Spleen (tissue), 11 donors: ENCODE data around the gene WFDC6. TPM values are rescaled to one million over a fixed set of nuclear protein-coding genes. Genes with fewer than 3 reads are reported as not detected.

Experiments
- DNase-seq: peaks from one replicate; pipeline ENCODE4 v3.0.0-alpha.2; 2020
- H3K27ac ChIP-seq, 8 donors: fragments of 200-600 bp; sonication (generic) in 7 of 8; 1 replicate in 4 of 8; 2 replicates in 4 of 8; pipeline versions ENCODE4 v1.5.0 to v1.8.0; 2016 to 2021; ENCODE audit warnings: inconsistent platforms in 4 of 8, mild to moderate bottlenecking in 4 of 8, moderate library complexity in 1 of 8
- H3K27me3 ChIP-seq, 7 donors: fragments of 200-600 bp; sonication (generic) in 6 of 7; replicated peaks in 1 of 7; 1 replicate in 4 of 7; 2 replicates in 3 of 7; pipeline versions ENCODE4 v1.5.0 to v1.8.0; 2016 to 2021; ENCODE audit warnings: inconsistent platforms in 3 of 7, mild to moderate bottlenecking in 1 of 7
- H3K36me3 ChIP-seq, 6 donors: fragments of 200-600 bp; sonication (generic) in 5 of 6; 1 replicate in 4 of 6; 2 replicates in 2 of 6; pipeline versions ENCODE4 v1.5.0 to v1.8.0; 2016 to 2021; ENCODE audit warnings: inconsistent platforms in 2 of 6
- H3K4me1 ChIP-seq, 6 donors: fragments of 200-600 bp; sonication (generic) in 5 of 6; 1 replicate in 3 of 6; 2 replicates in 3 of 6; pipeline versions ENCODE4 v1.5.0 to v1.8.0; 2016 to 2021; ENCODE audit warnings: inconsistent platforms in 3 of 6
- H3K4me3 ChIP-seq, 8 donors: fragments of 200-600 bp; sonication (generic) in 7 of 8; 1 replicate in 4 of 8; 2 replicates in 4 of 8; pipeline versions ENCODE4 v1.5.0 to v1.8.0; 2016 to 2021; ENCODE audit warnings: inconsistent platforms in 4 of 8, mild to moderate bottlenecking in 4 of 8, moderate library complexity in 2 of 8
- H3K9me3 ChIP-seq, 8 donors: fragments of 200-600 bp; sonication (generic) in 7 of 8; 1 replicate in 4 of 8; 2 replicates in 4 of 8; pipeline versions ENCODE4 v1.5.0 to v1.8.0; 2016 to 2021; ENCODE audit warnings: inconsistent platforms in 4 of 8
- CTCF ChIP-seq, 11 experiments: fragments of 200-600 bp in 7 of 11; fragments of 450-650 bp in 4 of 11; sonication (generic) in 4 of 11; IDR thresholded peaks in 8 of 11; conservative IDR thresholded peaks in 3 of 11; 1 replicate in 7 of 11; 2 replicates in 4 of 11; pipeline versions ENCODE4 v1.4.0 to v1.8.0; 2016 to 2021; ENCODE audit warnings: antibody characterized with exemption in 11 of 11, inconsistent platforms in 4 of 11, mild to moderate bottlenecking in 1 of 11
- POLR2A ChIP-seq, 3 donors: fragments of 450-650 bp; IDR thresholded peaks; one replicate each; pipeline ENCODE4 v1.5.1; 2017; ENCODE audit warnings: antibody characterized with exemption in 3 of 3, mild to moderate bottlenecking in 1 of 3
- POLR2AphosphoS5 ChIP-seq, 3 donors: sonication (generic); formaldehyde crosslinking; IDR thresholded peaks; one replicate each; pipeline ENCODE4 v1.5.1; 2017; ENCODE audit warnings: antibody characterized with exemption in 3 of 3
- WGBS, 5 donors: extraction: QIAGEN DNeasy Blood & Tissue Kit in 3 of 5; methylation state at CpG; one replicate each; pipeline versions ENCODE4 v1.1.5 to v1.1.7; 2013 to 2018; 5-methylcytosine and 5-hydroxymethylcytosine counted together
- intact Hi-C: fragments of 100-400 bp; cut with DNase I; formaldehyde crosslinking; loops from one replicate; pipeline ENCODE4 v1.15.0; 2023; ENCODE audit warnings: low total_unique reads
- polyA plus RNA-seq, 3 donors: library from polyadenylated mRNA; stranded (reverse); fragments of 200-250 nt; gene quantifications; one replicate each; pipeline ENCODE4 v1.2.1, GENCODE V29; 2013
- total RNA-seq, 7 donors: library from RNA; depleted of rRNA in 3 of 7; stranded (reverse); fragments of >200 nt in 3 of 7; fragmentation: NEBNext Ultra II Directional in 4 of 7; extraction: Animal tissue kit (Norgen Biotek cat#: 25700) in 4 of 7; gene quantifications; one replicate each; pipeline versions ENCODE4 v1.1.0 to v1.2.1, GENCODE V29; 2016 to 2021
- donor health status: healthy with polysubstance abuse.
- donor health status: DM: no; HTN: no; CAD: no; lungs with moderate emphysema.
- donor health status: DM: no; HTN: no; CAD: no.
- donor health status: Bipolar disorder and iron deficiency.
- donor health status: healthy.
- donor health status: DM: no; HTN: no; CAD: no.
- donor health status: DM: yes; HTN: yes; CAD: no.

WFDC6 gene
- total and polyA plus RNA-seq, 10 donors = not detected

DNA sequence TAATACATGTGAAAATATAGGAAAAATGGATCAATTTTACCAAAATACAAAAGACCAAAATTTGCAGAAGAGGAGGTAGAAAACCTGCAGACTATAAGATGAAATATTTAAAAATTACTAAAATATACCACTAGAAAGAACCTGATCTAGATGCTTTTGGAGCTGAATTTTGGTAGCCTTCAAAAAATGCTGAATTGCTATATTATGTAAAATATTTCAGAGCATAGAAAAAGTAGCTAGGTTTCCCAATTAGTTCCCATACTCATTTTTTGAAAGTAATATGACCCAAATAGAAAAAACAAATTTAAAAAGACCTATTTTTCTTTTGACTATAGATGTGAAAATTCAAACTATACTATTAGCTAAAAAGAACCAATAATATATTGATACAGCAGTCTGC, 11.5 kb upstream of the WFDC6 start:
- H3K36me3 ChIP-seq = no peaks in the 10 kb centered on the region
- DNase-seq = no peak
- no peak overlapping the region for H3K4me3 ChIP-seq
- H3K9me3 ChIP-seq = peaks cover 0 to 12% (median 7%) of the 10 kb centered on the region in 8 donors
- peaks cover 0 to 18% (median 0%) of the 10 kb centered on the region in 7 donors for H3K27me3 ChIP-seq
- H3K27ac ChIP-seq = no peak overlapping the region
- intact Hi-C loops = no loop called here
- TF ChIP-seq POLR2AphosphoS5 (IDR thresholded peaks at IDR 0.05) (no peak), POLR2A (IDR thresholded peaks at IDR 0.05) (no peak), CTCF (IDR thresholded peaks at IDR 0.05 in 8 of 11, conservative IDR thresholded peaks at IDR 0.05 in 3 of 11) (no peak)
- no peaks in the 10 kb centered on the region for H3K4me1 ChIP-seq

GRCh38 chr20:45548410-45548809, 9.1 kb upstream of the WFDC6 start:
- TF ChIP-seq POLR2AphosphoS5 (IDR thresholded peaks at IDR 0.05) (no peak), POLR2A (IDR thresholded peaks at IDR 0.05) (no peak), CTCF (IDR thresholded peaks at IDR 0.05 in 8 of 11, conservative IDR thresholded peaks at IDR 0.05 in 3 of 11) (no peak)
- intact Hi-C loops = loop anchor here (10.0 kb wide), 1 partner anchor 226 kb away; no protein-coding TSS in a partner anchor

DNA sequence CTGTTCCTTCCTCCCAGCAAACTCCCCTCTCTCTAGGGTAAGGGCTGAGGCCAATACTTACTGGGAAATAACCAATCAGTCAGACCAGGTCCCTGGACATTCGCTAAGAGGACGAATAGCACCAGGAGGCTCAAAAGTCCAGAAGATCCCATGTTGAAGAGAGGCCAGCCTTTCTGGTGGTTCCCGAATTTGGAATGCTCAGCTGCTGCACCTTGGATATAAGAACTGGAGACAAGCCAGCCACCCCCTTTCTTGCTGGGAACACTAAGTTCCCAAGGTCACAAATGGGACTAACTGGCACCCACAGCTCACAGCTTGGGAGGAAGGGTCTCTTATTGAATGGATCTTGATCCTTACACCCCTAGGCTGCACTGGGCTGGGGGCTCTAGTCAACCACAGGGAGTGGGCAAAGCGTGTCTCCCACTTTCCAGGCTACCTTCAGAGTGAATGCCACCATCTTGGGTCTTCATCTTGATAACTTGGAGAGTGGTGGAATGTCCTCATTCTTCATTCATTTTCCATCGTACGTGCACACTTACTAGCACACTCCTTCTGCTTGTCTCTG, 8.0 kb upstream of the WFDC6 start, which contains the start of gene EPPIN:
Gene EPPIN, minus strand, starts transcription at position 196 of the 565 bp plus-strand sequence. Its CDS starts 44 bp downstream, at position 152.
- Histone ChIP-seq H3K4me3 (no peak within 1 kb of the TSS), H3K27ac (no peak within 1 kb of the TSS), H3K9me3 (peaks cover 0 to 12% (median 7%) of the 10 kb centered on the region in 8 donors), H3K4me1 (no peaks in the 10 kb centered on the region), H3K36me3 (no peaks in the 10 kb centered on the region), H3K27me3 (peaks cover 0 to 20% (median 0%) of the 10 kb centered on the region in 7 donors)
- 81 to 86% (median 84%) methylated on average over 6 of the region's 6 CpGs for WGBS, 5 donors
- TF ChIP-seq POLR2AphosphoS5 (IDR thresholded peaks at IDR 0.05) (no peak), CTCF (IDR thresholded peaks at IDR 0.05 in 8 of 11, conservative IDR thresholded peaks at IDR 0.05 in 3 of 11) (no peak), POLR2A (IDR thresholded peaks at IDR 0.05) (no peak)
- no peak for DNase-seq
- intact Hi-C loops = loop anchor here (10.0 kb wide), 1 partner anchor 228 kb away; no protein-coding TSS in a partner anchor

More at GRCh38 chr20:45548410-45548809, 9.1 kb upstream of the WFDC6 start:
- H3K27ac ChIP-seq = no peak overlapping the region
- peaks cover 0 to 20% (median 0%) of the 10 kb centered on the region in 7 donors for H3K27me3 ChIP-seq
- DNase-seq = no peak
- H3K4me3 ChIP-seq = no peak overlapping the region
- no peaks in the 10 kb centered on the region for H3K36me3 ChIP-seq
- 79 to 91% (median 90%) methylated on average over 7 of the region's 7 CpGs for WGBS, 5 donors
- peaks cover 0 to 12% (median 7%) of the 10 kb centered on the region in 8 donors for H3K9me3 ChIP-seq
- no peaks in the 10 kb centered on the region for H3K4me1 ChIP-seq

GRCh38 chr20:45545754-45546453, 6.6 kb upstream of the WFDC6 start:
- H3K4me1 ChIP-seq = no peaks in the 10 kb centered on the region
- H3K27ac ChIP-seq = no peak overlapping the region
- peaks cover 0 to 5% (median 2%) of the 10 kb centered on the region in 8 donors for H3K9me3 ChIP-seq
- DNase-seq = no peak
- peaks cover 0 to 27% (median 0%) of the 10 kb centered on the region in 7 donors for H3K27me3 ChIP-seq
- H3K4me3 ChIP-seq = no peak overlapping the region
- no peaks in the 10 kb centered on the region for H3K36me3 ChIP-seq
- TF ChIP-seq POLR2A (IDR thresholded peaks at IDR 0.05) (no peak), CTCF (IDR thresholded peaks at IDR 0.05 in 8 of 11, conservative IDR thresholded peaks at IDR 0.05 in 3 of 11) (peak in 2 of 11 experiments; percentile 28 to 42)
- intact Hi-C loops = loop anchor here (10.0 kb wide), 1 partner anchor 229 kb away; no protein-coding TSS in a partner anchor
- 24 to 30% (median 26%) methylated on average over 5 of the region's 5 CpGs for WGBS, 5 donors
